GM13977 (cell line): ENCODE measurements around the gene TMEM164.

Experiments used
- DNase-seq: peaks from one replicate; pipeline ENCODE4 v3.0.0; 2012; ENCODE audit warnings: low spot score
- CTCF ChIP-seq: IDR thresholded peaks from 2 replicates; pipeline ENCODE4 v1.5.1; 2012; ENCODE audit warnings: mild to moderate bottlenecking, control low read depth; ENCODE audit not compliant: insufficient read depth; ENCODE audit errors: extremely low read depth, missing control alignments
- in situ Hi-C: fragments of 300-500 bp; cut with MboI; formaldehyde crosslinking; loops from one replicate; pipeline ENCODE4 v1.12.0; 2022; ENCODE audit warnings: low sequenced_read_pairs, low pct_unique_long_range_greater_than_20kb, mixed read lengths, inconsistent platforms; ENCODE audit not compliant: unreplicated experiment

Gene TMEM164

GRCh38 chrX:110037178-110037577 lies 34.3 kb downstream of the TMEM164 start:
- TF ChIP-seq CTCF = no peak
- no peak for DNase-seq
- in situ Hi-C loops = no loop called here

- in situ Hi-C loops = no loop called here
- TF ChIP-seq CTCF = no peak
- no peak for DNase-seq
Observed at GRCh38 chrX:110038900-110039299, 36.0 kb downstream of the TMEM164 start.

- DNase-seq = no peak
- TF ChIP-seq CTCF = no peak
- in situ Hi-C loops = no loop called here
Observed at GRCh38 chrX:110041980-110042379, 39.1 kb downstream of the TMEM164 start.

- no peak for DNase-seq
- in situ Hi-C loops = no loop called here
- TF ChIP-seq CTCF = no peak
Observed at GRCh38 chrX:110042496-110042895, 39.6 kb downstream of the TMEM164 start.

- DNase-seq = no peak
- in situ Hi-C loops = no loop called here
- no peak for TF ChIP-seq CTCF
Observed at GRCh38 chrX:110043506-110043905, 40.6 kb downstream of the TMEM164 start.

GRCh38 chrX:110044346-110045249 lies 41.7 kb downstream of the TMEM164 start:
- in situ Hi-C loops = no loop called here
- no peak for DNase-seq
- TF ChIP-seq CTCF = no peak
